ENCODE measurements around the gene ACSL6.

ACSL6 gene

DNA sequence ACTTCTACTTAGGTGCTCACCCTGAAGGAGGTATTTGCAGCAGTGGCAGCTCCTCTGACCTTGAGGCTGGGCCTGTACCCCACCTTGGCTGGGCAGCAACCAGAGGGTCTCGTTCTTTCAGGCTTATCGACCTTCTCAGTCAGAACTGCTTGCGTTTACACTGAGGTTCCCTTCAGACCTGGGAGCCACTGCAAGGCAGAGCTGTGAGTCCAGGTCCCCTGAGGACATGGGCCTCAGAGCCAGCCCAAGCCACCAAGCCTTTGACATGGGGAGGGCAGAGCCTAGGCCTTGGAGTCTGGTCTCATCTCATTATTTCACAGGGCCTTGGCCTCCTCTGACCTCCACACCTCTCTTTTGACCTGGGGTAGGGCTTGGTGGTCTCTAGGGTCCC lies 13.7 kb downstream of the ACSL6 start:
- no peak for DNase-seq

DNA sequence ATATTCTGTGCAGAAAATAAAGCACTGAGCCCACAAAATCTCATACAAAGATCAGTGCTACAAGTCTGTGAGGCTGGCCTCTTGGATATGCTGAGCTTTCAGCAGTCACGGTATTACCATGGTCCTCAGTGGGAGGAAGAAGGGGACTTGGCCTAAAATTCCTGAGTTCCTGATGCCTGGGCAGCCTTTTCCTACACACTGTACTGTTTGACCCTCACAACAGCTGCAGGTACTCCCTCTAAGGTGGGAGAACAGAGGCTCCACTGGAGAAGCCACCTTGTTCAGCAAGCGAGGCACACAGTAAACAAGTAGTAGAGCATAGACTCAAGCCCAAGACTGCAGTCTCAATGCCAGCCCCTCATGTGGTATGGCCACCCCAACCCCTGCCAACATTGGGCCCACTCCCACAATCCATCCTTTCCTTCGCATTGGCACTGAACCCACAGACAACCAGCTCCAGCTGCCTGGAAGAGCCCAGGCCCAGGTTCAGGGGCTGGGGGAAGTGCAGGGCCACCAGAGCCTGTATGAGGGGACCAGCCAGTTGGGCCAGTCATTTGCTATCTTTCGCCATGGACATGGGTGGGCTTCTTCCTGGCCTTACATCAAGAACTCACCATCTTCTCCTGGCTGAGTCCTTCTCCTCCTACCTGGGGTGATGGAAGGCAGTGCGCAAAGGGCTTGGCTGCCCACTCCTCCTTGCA lies 14.3 kb downstream of the ACSL6 start:
- DNase-seq, result no peak

DNA sequence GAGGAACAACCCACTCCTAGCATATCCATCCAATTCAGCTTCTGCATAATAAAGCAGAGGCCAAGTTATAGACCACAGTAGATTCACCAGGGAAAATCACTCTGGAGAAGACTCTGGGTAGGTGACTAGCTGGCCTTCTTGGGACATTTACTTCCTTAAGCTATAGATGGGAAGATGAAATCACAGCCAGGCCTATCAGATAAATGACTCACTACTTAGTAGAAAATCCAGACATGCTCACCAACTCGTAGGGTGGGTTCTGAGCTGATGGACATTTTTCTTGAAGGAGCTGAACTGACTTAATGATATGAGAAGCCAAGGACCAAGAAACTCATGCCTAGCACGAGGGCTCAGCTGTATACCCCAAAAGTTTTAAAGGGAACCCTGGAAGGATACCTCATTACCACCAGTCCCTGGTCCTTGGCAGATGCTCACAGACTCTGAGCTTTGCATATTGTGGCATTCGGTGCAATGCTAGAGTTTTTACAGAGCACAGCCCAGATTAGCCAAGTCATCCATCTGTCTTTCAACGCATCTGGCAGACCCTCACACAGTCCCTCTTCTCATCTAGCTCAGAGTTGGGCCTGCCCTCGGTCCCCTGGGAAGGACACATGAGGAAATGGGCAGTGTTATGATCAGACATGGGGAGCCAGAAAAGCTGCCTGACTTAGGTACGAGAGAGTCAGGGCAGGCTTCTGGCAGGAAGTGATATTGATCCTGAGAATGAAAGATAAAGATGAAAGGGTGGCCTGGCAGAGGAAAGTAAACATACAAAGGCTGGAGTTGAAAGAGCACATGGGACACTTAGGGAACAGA lies 15.0 kb downstream of the ACSL6 start:
- DNase-seq, result no peak

DNA sequence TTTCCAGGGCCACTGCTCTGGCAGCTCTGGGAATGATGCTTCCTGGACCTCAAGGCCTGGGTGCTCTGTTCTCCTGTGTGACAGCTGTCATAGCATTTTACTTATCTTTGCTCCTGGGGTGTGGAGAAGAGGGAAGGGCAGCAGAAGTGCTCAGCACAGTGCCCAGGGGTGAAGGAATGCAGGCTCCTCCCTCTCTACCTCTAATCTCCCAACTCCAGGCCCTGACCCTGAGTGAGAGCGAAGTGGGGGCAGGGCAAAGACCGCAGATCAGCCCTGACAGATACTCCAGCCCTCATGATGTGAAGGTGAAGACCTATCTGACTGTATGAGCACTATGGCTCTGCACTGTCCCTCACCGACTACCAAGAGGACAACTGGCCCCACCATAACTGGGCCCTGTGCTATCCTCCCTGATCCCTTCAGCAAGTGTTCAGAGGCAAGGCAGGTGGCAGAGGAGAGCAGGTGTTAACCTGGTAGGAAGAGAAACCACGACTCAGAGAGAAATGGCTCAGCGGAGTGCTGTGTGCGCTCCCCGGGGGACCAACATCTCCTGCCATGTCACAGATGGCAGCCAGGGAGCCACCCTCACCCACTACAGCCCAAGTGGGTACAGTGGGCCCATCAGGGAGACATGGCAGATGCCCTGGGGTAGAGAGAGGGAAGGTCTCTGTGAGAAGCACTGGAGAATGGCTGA lies 16.8 kb downstream of the ACSL6 start:
- DNase-seq, result no peak

DNA sequence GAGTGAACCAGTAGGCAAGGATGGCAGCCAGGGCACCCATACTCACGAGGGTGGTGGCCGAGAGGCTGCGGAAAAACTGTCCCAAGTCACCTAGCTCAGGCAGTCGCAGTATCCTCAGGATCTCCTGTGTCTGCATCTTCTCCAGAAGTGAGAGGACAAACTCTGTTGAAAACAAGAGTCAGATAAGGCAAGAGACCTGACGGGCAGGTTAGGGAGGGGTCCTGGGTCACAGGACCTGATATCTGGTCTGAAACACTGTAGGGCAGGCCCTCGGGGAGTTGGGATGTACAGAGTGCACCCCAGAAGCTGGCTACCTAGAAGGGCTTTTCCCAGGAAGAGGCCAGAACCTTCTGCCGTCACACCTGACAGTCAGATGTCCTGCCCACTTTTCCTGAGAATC lies 17.4 kb downstream of the ACSL6 start:
- no peak for DNase-seq

DNA sequence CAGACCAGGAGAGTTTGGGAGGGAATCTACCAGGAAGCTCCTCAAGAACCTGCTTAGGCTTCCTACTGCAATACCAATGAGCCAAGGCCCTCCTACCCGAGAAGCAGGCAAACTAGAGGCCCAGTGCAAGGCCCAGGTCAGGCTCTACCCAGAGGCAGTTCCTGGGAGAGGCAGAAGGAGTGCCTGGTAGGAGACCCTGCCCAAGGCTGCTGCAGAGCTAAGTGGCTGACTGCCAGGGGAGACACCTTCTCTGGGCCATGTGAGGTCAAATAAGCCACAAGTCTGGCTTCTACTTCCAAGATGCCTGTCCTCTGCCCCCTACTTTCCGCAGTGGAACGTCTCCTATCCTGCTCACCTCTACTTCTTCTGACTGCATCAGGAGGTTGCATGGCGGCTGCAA lies 17.8 kb downstream of the ACSL6 start:
- DNase-seq, result no peak

DNA sequence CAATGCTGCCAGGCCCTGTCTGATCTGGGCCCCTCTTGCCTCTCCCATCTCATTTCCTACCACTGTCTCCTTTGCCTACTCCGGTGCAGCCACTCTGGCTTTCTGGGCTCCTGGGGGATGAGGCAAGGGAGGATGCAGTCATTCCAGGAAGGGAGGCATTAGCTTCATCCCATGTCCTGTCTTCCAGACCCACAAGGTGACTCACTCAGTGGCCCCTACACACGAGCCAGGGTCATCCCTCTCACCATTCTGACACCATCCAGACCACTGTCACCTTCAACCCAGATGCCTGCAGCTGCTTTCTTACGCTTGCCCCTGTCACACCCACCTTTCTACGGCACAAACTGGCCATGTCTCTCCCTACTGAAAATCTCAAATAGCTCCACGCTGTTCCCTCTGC lies 19.1 kb downstream of the ACSL6 start:
- DNase-seq, result no peak

DNA sequence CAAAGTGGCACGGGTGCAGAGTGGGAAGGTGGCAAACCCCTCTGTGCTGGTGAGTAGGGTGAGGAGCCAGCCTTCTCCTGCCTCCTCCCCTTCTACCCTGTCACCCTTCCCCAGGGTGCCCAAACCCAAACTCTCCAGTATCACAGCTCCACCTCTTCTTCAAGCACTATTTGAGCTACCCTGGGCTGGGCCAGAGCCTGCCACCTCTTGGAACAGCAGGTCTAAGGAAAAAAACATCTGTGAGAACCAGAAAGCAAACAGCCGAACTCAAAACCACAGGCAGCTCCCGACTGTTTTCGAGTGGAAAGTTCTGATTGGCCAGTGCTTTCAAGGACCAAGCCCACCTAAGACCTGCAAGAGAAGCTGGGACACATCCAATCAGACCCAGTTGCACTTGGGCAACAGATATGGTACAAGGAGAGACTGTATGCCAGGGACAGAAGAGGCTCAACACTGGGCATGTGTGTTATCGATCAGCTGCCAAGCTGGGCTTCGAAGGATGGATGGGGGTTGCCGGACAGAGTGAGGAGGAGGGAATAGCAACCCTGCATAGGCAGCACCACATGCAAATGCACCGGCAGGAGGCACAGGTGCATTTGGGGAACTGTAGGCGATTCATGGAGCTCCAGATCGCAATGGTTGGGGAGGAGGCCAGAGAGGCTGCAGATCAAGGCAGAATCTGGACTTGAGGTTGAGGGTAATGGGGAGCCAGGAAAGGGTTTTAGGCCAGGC lies 19.7 kb downstream of the ACSL6 start:
- no peak for DNase-seq

DNA sequence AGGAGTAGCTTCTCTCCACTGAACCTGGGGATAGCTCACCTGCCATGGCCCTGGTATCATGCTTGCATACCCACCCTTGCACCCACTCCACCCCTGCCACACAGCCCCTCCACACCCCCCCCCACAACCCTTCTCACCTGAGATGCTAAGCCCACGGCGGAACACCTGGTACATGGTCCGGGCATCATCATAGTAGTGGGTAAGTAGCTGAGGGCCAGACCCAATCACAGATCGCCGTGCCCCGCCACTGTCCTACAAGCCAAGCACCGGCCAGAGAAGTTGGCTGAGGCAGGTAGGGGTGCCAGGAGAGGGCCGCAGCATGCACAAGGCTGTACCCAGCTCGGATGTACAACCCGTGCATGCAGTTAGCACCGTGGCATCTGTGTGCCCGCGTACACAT lies 20.7 kb downstream of the ACSL6 start:
- no peak for DNase-seq

DNA sequence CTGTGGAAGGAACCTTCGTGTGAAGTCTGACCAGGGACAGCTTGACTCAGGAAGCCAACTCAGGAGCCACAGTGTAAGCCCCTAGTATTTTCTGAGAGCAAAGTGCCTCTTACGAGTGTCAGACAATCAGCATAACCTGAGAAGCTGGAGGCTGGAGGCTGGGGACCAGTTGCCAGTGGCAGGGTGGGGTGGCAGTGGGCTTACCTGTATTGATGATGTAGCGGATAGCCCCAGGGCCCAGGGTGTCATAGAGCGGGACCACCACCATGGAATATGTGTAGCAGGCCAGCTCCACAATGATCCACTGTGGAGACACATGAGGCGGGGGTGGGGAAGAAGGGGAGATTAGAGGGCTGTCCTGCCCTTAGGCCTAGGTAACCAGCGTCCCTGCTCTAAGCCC lies 22.9 kb downstream of the ACSL6 start:
- no peak for DNase-seq

DNA sequence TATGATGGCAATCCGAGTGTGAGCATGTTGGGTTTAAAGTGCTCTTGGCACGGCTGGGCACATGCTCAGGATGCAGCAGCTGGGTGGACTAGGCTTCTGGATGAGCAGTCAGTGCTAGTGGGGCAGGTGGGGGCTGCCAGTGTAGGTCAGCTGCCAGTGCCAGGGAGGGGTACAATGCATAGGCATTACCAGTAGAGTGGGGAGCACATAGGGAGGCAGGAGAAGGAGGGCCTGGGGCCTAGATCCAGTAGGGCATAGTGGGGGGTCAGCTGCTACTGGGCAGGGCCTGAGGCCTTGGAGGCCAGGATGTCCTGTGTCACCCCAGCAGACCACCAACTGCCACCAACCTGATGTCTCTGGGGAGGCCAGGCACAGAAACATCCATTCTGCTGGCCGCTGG lies 24.2 kb downstream of the ACSL6 start:
- DNase-seq, result no peak

DNA sequence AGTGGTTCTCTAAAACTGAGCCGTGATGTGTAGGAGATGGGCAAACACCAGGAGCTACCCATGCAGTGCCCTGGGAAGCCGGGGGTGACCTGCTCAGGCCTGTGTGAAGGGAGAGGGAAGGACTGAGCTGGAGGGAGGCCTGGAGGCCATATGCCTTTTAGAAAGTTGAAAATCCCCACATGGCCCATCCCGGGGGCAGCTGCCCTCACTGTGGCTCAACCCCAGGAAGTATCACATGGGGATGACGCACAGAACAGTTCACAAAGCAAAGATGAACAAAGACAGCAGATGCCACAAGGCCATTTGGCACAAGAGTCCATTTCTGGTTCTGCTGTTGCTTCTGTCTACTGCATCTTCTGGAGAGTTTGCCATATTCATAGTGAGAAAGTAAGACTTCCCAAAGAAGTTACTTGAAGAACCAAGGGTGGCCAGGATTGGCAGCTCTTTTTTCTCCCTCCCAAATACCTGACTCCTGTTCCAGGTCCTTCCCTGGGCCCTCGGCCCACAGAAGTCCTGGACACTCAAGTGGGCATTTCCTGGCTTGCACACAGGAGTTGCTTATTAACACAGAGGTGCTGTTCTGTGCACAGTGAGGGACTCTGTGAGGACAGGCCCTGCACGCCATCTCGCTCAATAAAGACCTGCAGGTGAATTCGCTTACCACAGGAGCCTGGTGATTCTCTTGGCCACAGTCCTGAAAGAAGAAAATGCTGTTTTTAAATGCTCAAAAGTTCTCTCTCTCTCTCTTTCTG lies 25.1 kb downstream of the ACSL6 start:
- no peak for DNase-seq

DNA sequence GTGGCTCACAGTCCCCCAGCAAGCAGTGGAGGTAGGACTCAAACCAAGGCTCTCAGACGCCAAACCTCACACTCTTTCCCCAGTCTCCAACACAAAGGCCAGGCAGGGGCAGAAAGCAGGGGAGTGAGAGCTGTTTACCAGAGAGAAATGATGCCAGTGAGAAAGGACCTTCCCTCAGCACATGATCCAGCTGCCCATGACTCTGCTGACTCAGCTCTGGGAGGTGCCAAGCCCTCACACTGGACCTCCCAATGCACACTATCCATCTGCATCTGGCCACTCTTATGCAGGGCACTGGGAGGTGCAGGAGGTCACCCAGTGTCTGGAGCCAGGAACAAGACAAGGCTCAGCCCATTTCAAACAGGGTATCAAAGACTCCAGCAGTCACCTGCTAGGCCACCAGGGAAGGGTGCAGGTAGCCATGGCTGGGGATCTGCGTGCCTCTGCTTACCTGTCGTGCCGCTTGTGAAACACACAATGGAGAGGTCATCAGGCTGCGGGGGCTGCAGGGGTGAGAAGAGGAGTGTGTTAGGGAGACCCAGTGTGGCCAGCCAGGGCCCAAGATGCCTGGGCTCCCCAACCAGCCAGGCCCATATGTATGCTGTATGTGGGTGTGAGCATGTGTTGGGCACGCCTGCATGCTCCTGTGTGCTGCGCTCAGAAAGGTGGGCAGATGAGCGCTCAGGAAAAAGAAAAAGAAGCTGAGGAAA lies 26.3 kb downstream of the ACSL6 start:
- DNase-seq, result no peak

DNA sequence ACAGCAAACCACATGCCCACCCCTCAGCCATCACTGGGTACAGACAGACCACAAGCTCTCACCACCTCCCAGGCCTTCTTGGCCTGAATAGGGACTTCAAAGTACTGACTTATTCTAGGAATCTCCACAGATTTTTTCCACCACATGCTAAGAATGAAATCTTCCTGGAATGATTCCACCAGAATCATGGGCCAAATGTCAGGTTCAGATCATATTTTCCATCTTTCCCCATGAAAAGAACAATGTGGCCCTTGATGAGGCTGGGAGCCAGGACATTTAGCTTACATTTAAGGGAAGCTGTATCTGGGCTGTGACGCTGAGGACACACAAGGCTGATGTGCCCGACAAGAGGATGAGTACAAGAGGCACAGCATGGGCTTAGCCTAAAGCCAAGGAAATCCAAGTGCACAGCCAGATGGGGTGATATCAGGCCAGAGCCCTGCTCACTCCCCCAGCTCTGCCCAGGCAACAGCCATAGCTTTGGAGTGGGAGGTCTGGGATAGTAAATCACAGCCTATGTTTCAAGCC lies 28.1 kb downstream of the ACSL6 start:
- DNase-seq, result no peak

DNA sequence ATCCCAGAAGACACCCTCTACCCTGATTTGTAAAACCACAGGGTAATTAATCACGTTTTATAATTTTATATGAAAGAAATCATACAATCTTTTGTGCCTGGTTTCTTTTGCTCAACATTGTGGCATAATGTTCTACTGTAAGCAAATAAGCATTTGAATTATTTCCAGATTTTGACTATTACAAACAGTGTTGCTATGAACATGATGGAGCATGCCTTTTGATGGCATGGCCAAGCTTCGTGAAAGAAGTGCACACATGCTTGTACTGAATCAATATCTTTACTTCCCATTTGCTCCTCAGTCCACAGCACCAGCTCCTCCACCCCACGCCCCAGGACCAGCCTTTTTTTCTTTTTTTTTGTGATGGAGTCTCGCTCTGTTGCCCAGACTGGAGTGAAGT lies 29.9 kb downstream of the ACSL6 start:
- DNase-seq, result no peak

DNA sequence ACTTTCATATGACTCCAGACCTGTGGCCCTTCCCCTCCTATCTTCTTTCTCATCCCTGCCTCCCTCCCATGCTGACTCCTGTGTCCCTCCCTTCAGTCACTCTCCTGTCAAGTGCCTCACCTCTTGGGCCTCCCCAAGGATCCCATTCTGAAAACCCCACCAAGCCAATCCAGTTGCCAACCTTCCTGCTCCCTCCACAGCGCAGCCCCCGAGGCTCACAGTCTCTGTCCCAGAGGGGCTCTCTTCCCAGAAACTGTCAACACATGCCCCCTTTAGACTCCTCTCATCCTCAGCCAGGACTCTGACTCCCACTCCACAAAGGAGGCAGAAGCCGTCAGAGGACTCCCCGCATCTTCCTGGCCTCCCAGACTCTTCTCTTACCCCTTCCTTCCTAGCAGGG lies 30.8 kb downstream of the ACSL6 start:
- no peak for DNase-seq

DNA sequence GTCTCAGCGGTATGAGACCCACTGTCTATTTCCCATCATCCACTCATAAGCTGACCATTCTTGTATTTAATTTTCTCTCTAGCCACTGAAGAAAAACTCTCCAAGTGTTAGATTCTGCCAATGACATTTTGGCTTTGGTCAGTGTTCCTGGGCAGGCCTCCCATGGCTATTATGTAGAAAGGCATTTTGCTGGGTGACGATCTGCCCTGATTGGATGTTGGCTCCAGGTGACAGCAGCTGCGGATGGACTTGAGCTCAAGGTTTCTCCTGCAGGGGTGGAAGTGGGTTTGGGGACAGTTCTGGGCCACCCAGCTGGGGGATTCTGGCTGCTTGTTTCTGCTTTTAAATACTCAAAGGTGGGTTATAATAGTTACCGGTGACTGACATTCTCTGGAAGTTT lies 31.6 kb downstream of the ACSL6 start:
- DNase-seq, result no peak

DNA sequence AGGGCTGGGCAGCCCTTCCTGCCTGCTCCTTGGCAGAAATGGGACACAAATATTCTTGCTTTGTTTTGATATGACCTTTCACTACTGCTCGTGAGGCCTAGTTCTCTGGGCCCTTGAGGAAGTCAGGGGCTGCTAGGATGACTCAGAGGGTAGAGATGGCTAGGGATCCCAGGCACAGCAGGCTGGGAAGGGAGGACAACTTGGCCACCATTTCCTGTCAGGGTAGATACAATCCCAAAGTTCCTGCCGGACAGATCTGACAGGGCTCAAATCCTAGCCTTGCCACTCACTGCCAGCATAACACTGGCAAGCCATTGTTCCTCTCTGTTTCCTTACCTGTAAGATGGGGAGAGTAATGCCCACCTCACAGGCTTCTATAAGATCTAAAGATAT lies 34.2 kb downstream of the ACSL6 start:
- no peak for DNase-seq

DNA sequence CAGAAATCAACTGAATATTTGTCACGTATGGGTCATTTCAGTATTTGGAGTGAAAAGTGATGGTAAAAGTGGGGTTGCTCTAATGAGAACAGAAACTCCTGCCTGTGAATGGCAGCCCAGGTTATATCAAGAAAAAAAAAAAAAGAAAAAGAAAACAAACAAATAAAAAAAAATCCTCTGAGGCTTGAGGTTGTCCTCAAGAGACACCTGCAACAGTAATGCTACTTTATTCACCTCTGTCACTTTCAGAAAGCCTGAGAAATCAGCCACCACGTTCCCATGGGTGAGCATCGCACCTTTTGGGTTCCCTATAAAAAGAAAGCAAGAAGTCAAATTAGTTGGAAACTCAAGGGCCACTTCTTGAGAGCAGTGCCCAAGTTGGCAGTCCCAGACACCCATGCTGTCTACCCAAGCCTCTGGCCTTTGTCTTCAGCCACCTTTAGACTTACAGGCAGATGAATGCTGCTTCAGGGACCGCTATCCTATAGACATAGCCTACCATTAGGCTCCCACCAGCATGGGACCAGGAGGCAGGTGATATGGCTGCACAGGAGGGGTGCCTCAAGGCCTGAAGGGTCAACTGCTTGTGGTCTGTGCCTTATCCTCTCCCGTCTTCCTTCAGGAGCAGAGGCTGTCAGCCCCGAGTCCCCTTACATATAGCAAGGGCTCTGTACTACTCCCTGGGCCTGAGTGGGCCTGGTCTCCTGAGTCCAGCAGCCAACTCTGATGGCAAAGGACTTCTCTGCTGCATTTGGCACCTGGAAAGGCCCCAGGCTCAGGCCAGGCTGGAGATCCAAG lies 34.8 kb downstream of the ACSL6 start:
- no peak for DNase-seq

DNA sequence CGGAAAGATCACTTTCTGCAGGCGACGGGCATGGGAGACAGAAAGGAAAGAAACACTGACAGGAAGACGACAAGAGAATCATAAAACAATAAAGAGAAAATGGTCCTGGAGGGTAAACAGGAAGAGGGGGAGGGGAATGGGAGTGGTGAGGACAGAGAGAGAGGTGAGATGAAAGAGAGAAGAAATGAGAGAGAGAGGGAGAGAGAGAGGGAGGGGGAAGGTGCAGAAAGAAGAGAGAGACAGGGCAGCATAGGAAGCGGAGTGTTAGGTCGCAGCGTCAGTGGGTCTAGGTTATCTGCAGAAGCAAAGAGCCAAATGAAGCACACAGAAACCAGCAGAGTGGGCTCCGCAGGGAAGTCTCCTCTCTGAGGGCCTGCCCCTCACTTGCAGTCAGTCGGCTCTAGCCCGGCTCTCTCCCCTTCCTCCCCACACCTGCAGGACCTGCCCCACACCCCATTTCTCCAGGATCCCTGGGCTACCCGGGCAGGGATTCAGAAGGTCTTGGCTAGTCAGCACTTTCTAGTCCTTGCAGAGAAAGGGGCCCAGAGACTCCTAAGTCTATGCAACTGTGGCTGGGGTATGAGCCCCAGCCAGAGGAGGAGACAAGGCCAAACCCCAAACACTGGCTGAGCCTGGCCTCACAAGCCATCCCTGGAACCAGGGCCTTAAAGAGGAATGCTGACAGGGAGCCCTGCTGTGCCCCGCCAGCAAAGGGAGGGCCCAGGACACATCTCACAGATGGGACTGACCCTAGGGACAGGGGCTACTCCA lies 36.3 kb downstream of the ACSL6 start:
- DNase-seq, result no peak
